ENCODE data around the gene PRSS57.

GRCh38 chr19:738509-739128 is 43.4 kb upstream of the PRSS57 start:
- TF ChIP-seq, protein P1, sequence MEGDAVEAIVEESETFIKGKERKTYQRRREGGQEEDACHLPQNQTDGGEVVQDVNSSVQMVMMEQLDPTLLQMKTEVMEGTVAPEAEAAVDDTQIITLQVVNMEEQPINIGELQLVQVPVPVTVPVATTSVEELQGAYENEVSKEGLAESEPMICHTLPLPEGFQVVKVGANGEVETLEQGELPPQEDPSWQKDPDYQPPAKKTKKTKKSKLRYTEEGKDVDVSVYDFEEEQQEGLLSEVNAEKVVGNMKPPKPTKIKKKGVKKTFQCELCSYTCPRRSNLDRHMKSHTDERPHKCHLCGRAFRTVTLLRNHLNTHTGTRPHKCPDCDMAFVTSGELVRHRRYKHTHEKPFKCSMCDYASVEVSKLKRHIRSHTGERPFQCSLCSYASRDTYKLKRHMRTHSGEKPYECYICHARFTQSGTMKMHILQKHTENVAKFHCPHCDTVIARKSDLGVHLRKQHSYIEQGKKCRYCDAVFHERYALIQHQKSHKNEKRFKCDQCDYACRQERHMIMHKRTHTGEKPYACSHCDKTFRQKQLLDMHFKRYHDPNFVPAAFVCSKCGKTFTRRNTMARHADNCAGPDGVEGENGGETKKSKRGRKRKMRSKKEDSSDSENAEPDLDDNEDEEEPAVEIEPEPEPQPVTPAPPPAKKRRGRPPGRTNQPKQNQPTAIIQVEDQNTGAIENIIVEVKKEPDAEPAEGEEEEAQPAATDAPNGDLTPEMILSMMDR (IDR thresholded peaks at IDR 0.05): no peak
- TF ChIP-seq EP300 (IDR thresholded peaks at IDR 0.05): no peak

Measured in tibial nerve (tissue), 4 donors.